GM12864 (cell line): Measurements from ENCODE around the gene LYPD8.

ENCODE experiments used
- DNase-seq: peaks from one replicate; pipeline ENCODE4 v3.0.0-alpha.2; 2011; ENCODE audit warnings: low read depth
- H3K4me3 ChIP-seq: 2 replicates; pipeline ENCODE4 v1.5.1; 2011; ENCODE audit warnings: mild to moderate bottlenecking, low read depth, low read length, control low read depth
- TF ChIP-seq, protein P1 (sequence below): IDR thresholded peaks from 2 replicates; pipeline ENCODE4 v1.5.1; 2011; ENCODE audit warnings: low read depth, mild to moderate bottlenecking, moderate library complexity, low read length, control low read depth, inconsistent platforms; ENCODE audit errors: missing control alignments

LYPD8 gene

GRCh38 chr1:248782416-248783141, 27.0 kb upstream of the LYPD8 start:
- DNase-seq: no peak
- TF ChIP-seq, protein P1, sequence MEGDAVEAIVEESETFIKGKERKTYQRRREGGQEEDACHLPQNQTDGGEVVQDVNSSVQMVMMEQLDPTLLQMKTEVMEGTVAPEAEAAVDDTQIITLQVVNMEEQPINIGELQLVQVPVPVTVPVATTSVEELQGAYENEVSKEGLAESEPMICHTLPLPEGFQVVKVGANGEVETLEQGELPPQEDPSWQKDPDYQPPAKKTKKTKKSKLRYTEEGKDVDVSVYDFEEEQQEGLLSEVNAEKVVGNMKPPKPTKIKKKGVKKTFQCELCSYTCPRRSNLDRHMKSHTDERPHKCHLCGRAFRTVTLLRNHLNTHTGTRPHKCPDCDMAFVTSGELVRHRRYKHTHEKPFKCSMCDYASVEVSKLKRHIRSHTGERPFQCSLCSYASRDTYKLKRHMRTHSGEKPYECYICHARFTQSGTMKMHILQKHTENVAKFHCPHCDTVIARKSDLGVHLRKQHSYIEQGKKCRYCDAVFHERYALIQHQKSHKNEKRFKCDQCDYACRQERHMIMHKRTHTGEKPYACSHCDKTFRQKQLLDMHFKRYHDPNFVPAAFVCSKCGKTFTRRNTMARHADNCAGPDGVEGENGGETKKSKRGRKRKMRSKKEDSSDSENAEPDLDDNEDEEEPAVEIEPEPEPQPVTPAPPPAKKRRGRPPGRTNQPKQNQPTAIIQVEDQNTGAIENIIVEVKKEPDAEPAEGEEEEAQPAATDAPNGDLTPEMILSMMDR: no peak
- H3K4me3 ChIP-seq: no peak overlapping the region

GRCh38 chr1:248779350-248779749, 23.8 kb upstream of the LYPD8 start:
- DNase-seq: no peak
- no peak overlapping the region for H3K4me3 ChIP-seq
- TF ChIP-seq, protein P1: no peak

- TF ChIP-seq, protein P1: no peak
- DNase-seq: no peak
- no peak overlapping the region for H3K4me3 ChIP-seq
Observed at GRCh38 chr1:248778906-248779305, 23.3 kb upstream of the LYPD8 start.

- no peak for DNase-seq
- TF ChIP-seq, protein P1: no peak
- no peak overlapping the region for H3K4me3 ChIP-seq
Observed at GRCh38 chr1:248776991-248777390, 21.4 kb upstream of the LYPD8 start.

DNA sequence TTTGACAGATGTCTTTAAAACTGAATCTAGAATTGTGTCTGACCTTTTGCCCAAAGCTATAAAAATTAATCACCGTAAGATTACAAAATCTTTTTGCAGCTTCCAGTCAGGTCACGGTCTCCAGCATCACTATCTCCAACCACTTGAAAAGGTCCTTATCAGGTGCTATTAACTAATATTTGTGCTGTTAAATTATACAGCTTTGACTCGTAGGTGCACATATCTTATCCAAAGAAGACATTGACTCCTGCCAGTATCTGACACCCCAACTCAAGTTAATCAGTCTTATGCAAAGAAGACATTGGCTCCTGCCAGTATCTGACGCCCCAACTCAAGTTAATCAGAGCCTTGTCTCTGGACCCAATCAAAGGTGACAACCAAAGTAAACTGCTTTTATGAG, 19.9 kb upstream of the LYPD8 start:
- TF ChIP-seq, protein P1: no peak
- DNase-seq: no peak
- no peak overlapping the region for H3K4me3 ChIP-seq

GRCh38 chr1:248759644-248760043, 4.1 kb upstream of the LYPD8 start:
- DNase-seq: no peak
- TF ChIP-seq, protein P1: no peak
- no peak overlapping the region for H3K4me3 ChIP-seq

DNA sequence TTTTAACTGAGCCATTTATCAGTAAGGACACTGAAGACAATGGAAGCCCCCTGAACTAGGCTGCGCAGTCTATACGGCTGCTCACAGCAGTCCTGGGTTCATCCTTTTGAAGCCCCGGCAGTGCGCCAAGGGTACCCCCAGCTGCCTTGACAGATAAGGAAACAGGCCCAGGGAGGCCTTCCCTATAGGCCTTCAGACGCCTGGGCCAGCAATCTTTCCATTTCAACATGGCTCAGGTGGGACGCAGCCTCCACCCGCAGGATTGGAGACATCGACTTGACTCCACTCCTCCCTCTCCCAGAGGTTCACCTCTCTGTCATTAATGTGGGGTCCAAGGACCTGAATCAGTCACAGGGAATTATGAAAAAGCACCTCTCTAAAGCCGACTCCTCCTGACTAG, 2.8 kb upstream of the LYPD8 start:
- H3K4me3 ChIP-seq: no peak overlapping the region

More for the DNA sequence above, 2.8 kb upstream of the LYPD8 start:
- TF ChIP-seq, protein P1: no peak
- DNase-seq: no peak
